Vagina (tissue), 2 donors: ENCODE data around the gene ITPR1. TPM values are rescaled to one million over a fixed set of nuclear protein-coding genes. Genes with fewer than 3 reads are reported as not detected.

ENCODE experiments used
- DNase-seq, 2 donors: peaks; one replicate each; pipeline ENCODE4 v3.0.0-alpha.2; 2017; ENCODE audit errors: extremely low spot score in 2 of 2
- H3K27ac ChIP-seq: fragments of 200-600 bp; sonication (generic); one replicate; pipeline ENCODE4 v1.5.1; 2019
- H3K27me3 ChIP-seq: fragments of 200-600 bp; sonication (generic); one replicate; pipeline ENCODE4 v1.5.1; 2019
- H3K36me3 ChIP-seq, 2 donors: fragments of 200-600 bp; sonication (generic); one replicate each; pipeline ENCODE4 v1.5.1; 2017 to 2019
- H3K4me1 ChIP-seq: fragments of 200-600 bp; sonication (generic); one replicate; pipeline ENCODE4 v1.5.1; 2019
- H3K4me3 ChIP-seq, 2 donors: fragments of 200-600 bp; sonication (generic); 1 replicate in 1 of 2; 2 replicates in 1 of 2; pipeline ENCODE4 v1.5.1; 2016 to 2019
- H3K9me3 ChIP-seq: fragments of 200-600 bp; sonication (generic); one replicate; pipeline ENCODE4 v1.5.1; 2019
- CTCF ChIP-seq, 3 experiments: fragments of 450-650 bp in 2 of 3; fragments of 200-600 bp in 1 of 3; sonication (generic) in 1 of 3; IDR thresholded peaks; one replicate each; pipeline ENCODE4 v1.5.1; 2017 to 2019; ENCODE audit warnings: antibody characterized with exemption in 3 of 3, mild to moderate bottlenecking in 2 of 3, moderate library complexity in 2 of 3
- POLR2A ChIP-seq, 2 donors: fragments of 450-650 bp; IDR thresholded peaks; one replicate each; pipeline ENCODE4 v1.6.1; 2017; ENCODE audit warnings: antibody characterized with exemption in 2 of 2, mild to moderate bottlenecking in 2 of 2, moderate library complexity in 2 of 2
- POLR2AphosphoS5 ChIP-seq, 2 donors: sonication (generic); formaldehyde crosslinking; IDR thresholded peaks; one replicate each; pipeline ENCODE4 v1.9.0; 2017; ENCODE audit warnings: antibody characterized with exemption in 2 of 2, mild to moderate bottlenecking in 2 of 2, low read depth in 1 of 2; ENCODE audit not compliant: insufficient read depth in 1 of 2
- intact Hi-C: fragments of 100-400 bp; cut with DNase I; formaldehyde crosslinking; loops from one replicate; pipeline ENCODE4 v1.15.1; 2023
- total RNA-seq: library from RNA; depleted of rRNA; stranded (reverse); fragments of >200 nt; gene quantifications from one replicate; pipeline ENCODE4 v1.2.3, GENCODE V29; 2016

The ITPR1 gene
- total RNA-seq, 1 donor from 2014 or later = 108 TPM

GRCh38 chr3:4852780-4853748 is 359.9 kb downstream of the ITPR1 start:
- Histone ChIP-seq H3K36me3 (no peaks in the 10 kb centered on the region), H3K27ac (no peak overlapping the region), H3K4me1 (peaks cover 13% of the 10 kb centered on the region), H3K27me3 (no peaks in the 10 kb centered on the region), H3K4me3 (no peak overlapping the region), H3K9me3 (no peaks in the 10 kb centered on the region)
- intact Hi-C loops = no loop called here
- TF ChIP-seq POLR2AphosphoS5 (IDR thresholded peaks at IDR 0.05; ENCODE audit: insufficient read depth in 1 of 2, low read depth in 1 of 2) (no peak), CTCF (IDR thresholded peaks at IDR 0.05) (no peak), POLR2A (IDR thresholded peaks at IDR 0.05) (no peak)
- DNase-seq = no peak

- H3K9me3 ChIP-seq = no peaks in the 10 kb centered on the region
- TF ChIP-seq POLR2AphosphoS5 (IDR thresholded peaks at IDR 0.05; ENCODE audit: insufficient read depth in 1 of 2, low read depth in 1 of 2) (no peak), CTCF (IDR thresholded peaks at IDR 0.05) (no peak)
- intact Hi-C loops = no loop called here
- no peaks in the 10 kb centered on the region for H3K27me3 ChIP-seq
- peaks cover 9% of the 10 kb centered on the region for H3K4me1 ChIP-seq
- no peak overlapping the region for H3K4me3 ChIP-seq
- no peaks in the 10 kb centered on the region for H3K36me3 ChIP-seq
- DNase-seq = no peak
- no peak overlapping the region for H3K27ac ChIP-seq
Observed at GRCh38 chr3:4853749-4854140, 360.6 kb downstream of the ITPR1 start.

DNA sequence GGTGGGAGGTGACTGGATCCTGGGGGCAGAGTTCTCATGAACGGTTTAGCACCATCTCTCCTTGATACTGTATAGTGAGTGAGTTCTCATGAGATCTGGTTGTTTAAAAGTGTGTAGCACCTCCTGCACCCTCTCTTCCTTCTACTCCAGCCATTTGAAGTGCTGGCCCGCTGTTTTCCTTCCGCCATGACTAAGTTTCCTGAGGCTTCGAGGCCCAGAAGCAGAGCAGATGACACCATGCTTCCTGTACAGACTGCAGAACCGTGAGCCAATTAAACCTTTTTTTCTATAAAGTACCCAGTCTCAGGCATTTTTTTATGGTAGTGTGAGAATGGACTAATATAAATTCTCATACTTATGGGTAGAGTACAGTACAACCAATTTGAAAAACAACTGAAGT is 362.5 kb downstream of the ITPR1 start:
- Histone ChIP-seq H3K27me3 (no peaks in the 10 kb centered on the region), H3K4me1 (peaks cover 7% of the 10 kb centered on the region), H3K36me3 (no peaks in the 10 kb centered on the region), H3K4me3 (no peak overlapping the region), H3K9me3 (no peaks in the 10 kb centered on the region), H3K27ac (no peak overlapping the region)
- intact Hi-C loops = no loop called here
- TF ChIP-seq POLR2AphosphoS5 (IDR thresholded peaks at IDR 0.05; ENCODE audit: insufficient read depth in 1 of 2, low read depth in 1 of 2) (no peak), POLR2A (IDR thresholded peaks at IDR 0.05) (no peak), CTCF (IDR thresholded peaks at IDR 0.05) (no peak)
- DNase-seq = no peak

DNA sequence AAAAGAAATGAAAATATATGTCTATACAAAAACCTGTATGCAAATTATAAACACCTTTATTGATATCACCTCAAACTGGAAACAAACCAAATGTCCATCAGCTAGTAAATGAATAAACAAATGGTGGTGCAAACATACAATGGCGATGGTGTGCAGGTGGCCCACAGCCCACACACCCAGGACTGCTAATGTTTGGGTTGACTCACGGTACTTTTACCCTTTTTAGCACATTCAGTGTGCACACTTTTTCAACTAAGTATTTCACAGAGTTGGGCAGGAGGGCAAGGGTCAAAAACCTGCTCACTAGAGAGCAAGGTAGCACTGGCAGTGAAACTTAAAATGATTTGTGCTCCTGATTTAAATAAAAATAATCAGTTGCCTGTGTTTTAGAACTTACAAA is 363.0 kb downstream of the ITPR1 start:
- Histone ChIP-seq H3K27ac (no peak overlapping the region), H3K4me3 (no peak overlapping the region), H3K4me1 (peaks cover 7% of the 10 kb centered on the region), H3K36me3 (no peaks in the 10 kb centered on the region), H3K27me3 (no peaks in the 10 kb centered on the region), H3K9me3 (no peaks in the 10 kb centered on the region)
- intact Hi-C loops = no loop called here
- TF ChIP-seq POLR2A (IDR thresholded peaks at IDR 0.05) (no peak), POLR2AphosphoS5 (IDR thresholded peaks at IDR 0.05; ENCODE audit: insufficient read depth in 1 of 2, low read depth in 1 of 2) (no peak)
- DNase-seq = no peak

DNA sequence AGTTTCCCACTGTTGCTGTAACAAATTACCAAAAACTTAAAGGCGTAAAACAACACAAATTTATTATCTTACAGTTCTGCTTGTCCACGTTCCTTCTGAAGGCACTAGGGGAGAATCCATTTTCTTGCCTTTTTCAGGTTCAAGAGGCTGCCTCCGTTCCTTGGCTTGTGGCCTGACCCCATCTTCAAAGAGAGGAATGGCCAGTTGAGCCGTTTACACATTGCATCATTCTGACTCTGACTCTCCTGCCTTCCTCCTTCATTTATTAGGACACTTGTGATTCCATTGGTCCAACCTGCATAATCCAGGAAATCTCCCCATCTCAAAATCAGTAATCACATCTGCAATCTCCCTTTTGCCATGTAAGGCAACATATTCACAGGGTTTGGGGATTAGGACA is 363.4 kb downstream of the ITPR1 start:
- H3K27me3 ChIP-seq = no peaks in the 10 kb centered on the region
- no peak overlapping the region for H3K27ac ChIP-seq
- DNase-seq = no peak
- TF ChIP-seq CTCF (IDR thresholded peaks at IDR 0.05) (no peak), POLR2A (IDR thresholded peaks at IDR 0.05) (no peak), POLR2AphosphoS5 (IDR thresholded peaks at IDR 0.05; ENCODE audit: insufficient read depth in 1 of 2, low read depth in 1 of 2) (no peak)
- no peak overlapping the region for H3K4me3 ChIP-seq
- intact Hi-C loops = no loop called here
- H3K36me3 ChIP-seq = no peaks in the 10 kb centered on the region
- peaks cover 7% of the 10 kb centered on the region for H3K4me1 ChIP-seq
- H3K9me3 ChIP-seq = no peaks in the 10 kb centered on the region
